NCI-H446 treated with DMSO at 0.1 percent for 48 hours (cell line): ENCODE measurements around the gene MAL.

Experiments used
- DNase-seq: peaks from one replicate; lab custom pipeline; 2025; lab: John Stamatoyannopoulos, UW

Gene MAL

GRCh38 chr2:95025406-95026319, at the start of gene MAL:
MAL (plus strand) TSS chr2:95025708; CDS start chr2:95025793, 85 bp downstream.
- DNase-seq, result no peak

- no peak for DNase-seq
Measured at GRCh38 chr2:94977826-94978225, 47.7 kb upstream of the MAL start.

GRCh38 chr2:94978917-94979316, 46.6 kb upstream of the MAL start:
- no peak for DNase-seq

DNA sequence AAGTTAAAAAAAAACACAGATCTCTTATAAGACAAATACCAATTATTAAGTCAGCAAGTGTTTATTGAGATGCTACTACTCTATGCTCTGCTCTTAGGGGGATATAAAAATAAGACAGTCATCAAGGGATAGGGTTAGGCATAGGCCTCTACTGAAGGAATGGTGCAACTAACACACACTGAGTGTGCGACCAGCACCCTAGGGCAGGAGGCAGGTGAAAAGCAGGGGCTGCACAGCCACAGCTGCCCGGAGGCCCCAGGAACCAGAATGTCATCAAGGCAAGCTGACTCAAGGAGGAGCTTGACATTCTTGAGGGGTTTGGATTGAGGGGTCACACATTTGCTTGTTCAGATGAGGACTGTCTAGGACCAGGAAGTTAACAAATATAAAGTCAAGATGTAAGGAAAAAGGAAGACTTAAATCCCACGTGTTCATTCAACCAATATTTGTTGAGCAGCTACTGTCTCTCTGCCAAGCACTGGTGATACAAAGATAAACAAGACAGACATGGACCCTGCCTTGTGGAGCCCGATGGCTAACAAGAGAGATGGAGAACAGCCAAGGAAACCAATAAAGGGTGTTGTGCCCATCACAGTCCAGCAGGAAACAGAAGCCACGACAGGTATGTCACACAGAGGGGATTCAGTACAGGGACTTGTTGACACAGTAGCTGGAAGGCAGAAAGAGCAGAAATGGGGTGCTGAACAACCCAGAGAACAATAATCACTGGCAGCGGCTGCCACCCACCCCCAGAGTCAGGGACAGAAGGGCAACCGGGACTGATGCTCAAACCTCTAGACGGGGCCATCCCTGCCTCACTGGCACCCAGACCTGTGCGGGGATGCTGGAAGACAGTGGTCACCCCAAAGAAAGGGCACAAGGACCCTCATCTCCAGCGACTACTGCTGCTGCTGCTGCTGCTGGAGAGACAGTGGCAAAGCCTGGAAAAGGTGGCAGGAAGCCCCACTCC, 45.8 kb upstream of the MAL start:
- no peak for DNase-seq

- no peak for DNase-seq
Measured at GRCh38 chr2:94980406-94980805, 45.1 kb upstream of the MAL start.

DNA sequence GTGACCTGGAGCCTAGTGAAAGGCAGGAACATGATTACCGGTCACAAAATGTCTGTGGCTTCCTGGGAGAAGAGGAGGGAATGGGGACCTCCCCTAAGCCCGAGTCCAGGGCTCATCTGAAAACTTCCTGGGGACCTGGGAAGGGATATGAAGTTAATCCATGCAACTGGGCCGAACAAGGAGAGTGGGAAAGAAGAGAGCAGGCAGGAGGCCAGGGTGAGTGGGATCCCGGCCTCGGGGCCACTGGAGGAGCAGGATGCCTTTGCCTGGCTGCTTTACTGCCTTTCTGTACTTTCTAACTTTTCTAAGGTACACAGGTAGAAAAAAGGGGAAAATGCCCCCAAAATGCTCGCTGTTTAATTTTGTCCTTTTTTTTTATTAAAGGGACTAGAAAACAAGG, 43.4 kb upstream of the MAL start:
- DNase-seq, result no peak

GRCh38 chr2:94982675-94983074, 42.8 kb upstream of the MAL start:
- DNase-seq, result no peak

DNA sequence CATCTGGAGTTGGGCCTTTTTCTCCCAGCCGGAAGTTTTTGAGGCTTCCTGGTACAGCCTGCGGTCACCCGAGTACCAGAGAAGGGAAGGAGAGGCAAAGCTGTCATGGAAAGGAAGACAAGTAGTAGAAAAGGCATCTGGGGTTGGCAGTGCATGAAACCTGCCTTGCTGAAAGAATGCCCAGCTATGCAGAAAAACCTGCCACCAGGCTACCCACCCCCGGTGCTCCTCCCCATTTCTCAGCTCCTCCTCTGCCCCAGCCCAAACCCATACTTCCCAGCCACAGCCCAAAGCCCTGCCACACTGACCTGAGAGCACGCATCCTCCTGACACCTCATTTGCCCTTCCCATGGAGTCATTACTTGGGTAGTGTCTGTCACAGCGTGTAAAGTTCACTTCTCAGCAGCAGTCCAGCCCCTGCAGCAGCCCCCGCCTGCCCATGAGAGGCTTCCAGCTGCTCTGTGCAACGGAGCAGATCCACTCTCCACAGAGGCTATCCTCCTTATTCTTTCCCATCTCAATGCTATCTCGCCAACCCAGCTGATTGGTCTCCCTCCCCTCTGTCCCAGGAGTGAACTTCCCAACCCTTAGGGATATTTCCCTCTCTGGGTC, 40.4 kb upstream of the MAL start:
- DNase-seq, result no peak

DNA sequence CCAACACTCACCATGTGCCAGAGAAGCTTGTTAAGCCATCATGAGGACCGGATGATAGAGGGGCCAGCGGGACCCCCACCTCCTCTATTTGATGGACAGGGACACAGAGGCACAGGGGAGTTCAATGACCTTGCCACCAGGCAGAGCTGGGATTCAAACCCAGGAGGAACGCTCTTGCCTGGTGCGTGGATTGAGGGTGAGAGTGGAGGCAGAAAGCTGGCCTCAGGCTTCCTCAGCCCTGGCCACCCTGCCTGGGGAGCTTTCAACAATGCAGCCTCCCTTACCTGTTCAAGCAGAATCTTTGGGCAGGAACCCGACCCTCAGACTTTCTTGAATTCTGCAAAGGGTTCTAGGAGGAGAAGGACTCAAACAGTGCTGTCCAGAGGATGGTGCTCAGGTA, 39.9 kb upstream of the MAL start:
- no peak for DNase-seq

DNA sequence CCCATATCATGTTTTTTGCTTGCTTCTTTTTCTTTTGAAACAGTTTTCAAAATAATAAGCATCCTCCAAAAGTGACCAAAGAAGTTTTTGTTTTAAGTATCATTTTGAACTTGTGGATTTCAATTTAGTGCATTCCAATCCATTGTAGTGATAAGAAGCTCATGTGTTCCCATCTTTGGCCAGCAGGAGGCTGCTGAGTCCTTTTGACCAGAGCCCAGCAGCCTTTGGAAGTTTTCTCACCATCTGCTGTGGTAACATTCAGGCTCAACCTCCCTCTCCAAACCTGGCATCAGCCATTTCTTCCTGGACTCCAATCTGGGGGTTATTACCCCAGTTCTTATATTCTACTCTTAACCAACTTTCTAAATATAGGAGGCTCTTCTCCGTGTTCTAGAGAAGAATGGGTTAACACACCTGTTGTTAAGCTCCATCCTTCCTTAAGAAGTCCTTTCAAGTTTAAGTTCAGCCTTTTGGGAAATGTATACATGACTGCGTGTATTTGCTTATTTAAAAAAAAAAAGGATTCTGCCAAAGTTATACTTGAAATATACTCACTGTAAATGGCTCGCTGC, 39.0 kb upstream of the MAL start:
- DNase-seq, result no peak

DNA sequence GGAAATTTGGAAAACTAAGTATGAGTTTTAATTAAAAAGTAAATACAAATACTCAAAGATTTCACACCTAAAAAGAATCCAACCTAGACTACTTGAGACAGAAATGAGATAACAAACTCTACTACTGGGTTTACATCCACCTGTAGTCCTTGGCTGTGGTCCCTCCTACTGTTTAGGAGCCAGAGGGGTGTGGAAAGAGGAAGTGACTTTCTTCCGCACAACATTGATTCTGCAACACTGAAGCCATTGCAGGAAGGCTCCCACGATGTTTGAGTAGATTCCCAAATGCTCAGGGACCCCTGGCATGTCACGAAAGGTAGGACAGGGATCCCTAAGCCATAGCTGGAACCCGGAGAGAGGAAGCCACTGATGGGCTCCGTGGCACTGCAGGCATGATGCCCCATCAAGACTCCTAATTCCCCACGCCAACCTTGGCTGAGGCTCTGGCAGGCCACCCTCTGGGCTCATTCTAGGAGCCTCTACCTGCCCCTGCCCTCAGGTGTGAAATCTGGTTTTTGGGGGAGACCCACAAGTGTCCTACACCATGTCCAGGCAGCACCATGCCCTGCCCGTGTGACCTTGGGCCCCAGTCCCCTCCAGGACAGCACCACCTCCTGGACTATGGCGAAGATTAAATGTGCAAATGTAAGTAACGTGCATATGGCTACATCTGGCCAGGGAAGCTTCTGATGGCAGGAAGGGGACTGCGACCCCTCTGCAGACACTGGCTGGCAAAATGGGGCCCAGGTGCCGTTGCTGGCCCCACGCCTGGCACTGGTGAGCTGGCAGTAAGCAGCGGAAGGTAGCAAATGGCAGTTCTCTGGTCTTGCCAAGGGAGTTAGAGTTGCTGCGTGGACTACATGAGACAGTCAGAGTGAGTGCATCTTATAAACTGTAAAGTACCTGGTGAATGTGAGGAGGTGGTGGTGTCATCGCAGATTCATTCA, 38.2 kb upstream of the MAL start:
- no peak for DNase-seq

- no peak for DNase-seq
Measured at GRCh38 chr2:94990956-94991355, 34.6 kb upstream of the MAL start.

DNA sequence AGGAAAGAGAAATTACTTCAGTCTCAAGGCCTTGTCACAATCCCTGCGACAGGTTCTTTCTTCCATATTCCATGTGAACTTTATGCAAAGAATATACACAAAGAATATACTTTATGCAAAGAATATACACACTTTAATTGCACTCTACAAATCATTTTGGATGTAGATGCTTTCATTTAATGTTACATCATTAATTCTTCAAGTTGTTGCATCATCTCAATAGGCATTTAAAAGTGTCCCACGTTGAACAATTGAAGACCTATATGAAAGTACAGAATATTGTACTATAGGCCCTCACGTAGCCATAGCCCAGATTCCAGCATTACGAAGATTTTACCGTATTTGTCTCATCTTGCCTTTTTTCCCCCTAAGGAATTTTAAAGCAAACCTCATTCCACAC, 33.1 kb upstream of the MAL start:
- DNase-seq, result no peak

- no peak for DNase-seq
Measured at GRCh38 chr2:94993176-94994062, 32.1 kb upstream of the MAL start.

DNA sequence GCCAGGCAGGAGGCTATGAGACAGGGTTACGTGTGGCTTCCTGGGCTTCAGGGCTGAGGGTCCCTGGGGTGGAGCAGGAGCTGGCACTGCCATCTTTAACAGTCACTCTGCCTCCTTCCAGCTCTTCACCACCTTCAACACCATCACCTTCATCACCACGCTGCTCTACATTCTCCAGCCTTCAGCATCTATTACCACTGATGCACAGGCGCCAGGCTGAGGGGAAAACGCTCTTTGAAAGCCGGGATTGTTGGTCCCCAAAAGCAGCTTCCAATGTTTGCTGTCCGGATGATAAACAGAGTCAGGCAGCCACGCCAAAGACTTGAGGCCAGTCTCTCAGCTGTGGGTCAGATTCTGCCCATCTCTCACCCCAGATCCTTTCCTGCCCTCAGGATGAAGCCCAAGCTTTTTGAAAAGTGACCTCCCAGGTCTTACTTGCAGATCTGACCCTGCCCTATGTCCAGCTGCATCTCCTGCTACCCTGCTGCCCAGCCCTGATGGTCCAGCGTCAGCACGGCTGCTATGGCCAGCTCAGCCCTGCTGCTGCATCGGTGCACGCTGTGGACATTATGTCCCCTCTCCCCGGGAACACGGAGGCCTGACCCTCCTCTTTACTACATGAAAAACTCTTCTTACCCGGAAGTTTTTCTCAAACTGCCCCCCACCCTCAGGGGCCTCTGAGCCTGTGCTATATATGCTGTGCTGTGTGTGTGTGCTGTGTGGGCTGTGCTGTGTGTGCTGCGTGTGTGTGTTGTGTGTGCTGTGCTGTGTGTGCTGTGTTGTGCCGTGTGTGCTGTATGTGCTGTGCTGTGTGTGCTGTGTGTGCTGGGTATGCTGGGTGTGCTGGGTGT, 31.2 kb upstream of the MAL start:
- no peak for DNase-seq

DNA sequence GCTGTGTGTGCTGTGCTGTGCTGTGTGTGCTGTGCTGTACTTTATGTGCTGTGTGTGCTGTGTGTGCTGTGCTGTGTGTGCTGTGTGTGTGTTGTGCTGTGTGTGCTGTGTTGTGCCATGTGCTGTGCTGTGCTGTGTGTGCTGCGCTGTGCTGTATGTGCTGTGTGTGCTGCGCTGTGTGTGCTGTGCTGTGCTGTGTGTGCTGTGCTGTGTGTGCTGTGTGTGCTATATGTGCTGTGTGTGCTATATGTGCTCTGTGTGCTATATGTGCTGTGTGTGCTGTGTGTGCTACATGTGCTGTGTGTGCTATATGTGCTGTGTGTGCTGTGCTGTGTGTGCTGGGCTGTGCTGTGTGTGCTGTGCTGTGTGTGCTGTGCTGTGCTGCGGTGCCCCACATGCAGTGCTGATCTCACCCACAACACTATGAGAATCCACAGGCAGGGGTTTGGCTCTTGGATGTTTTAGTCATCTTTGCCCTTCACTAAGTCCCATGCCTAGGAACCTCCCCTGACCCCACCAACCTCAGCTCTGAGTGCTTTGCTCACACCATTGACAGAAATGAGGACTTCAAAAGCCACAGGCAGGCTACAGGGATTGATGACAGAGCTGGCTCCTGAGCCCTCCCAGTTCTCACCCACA, 30.5 kb upstream of the MAL start:
- DNase-seq, result no peak

- DNase-seq, result no peak
Measured at GRCh38 chr2:94995553-94996304, 29.8 kb upstream of the MAL start.
